Activated T-cell treated with anti-CD3 and anti-CD28 coated beads for 1 hour (primary cell): ENCODE measurements around the gene KCNQ5.

Source experiments
- DNase-seq: peaks from one replicate; pipeline ENCODE4 v3.0.0-alpha.2; 2020; ENCODE audit warnings: low read depth

KCNQ5 gene

GRCh38 chr6:73129653-73130443 is 508.0 kb downstream of the KCNQ5 start:
- DNase-seq, result peak; percentile 77

GRCh38 chr6:73131706-73132105 is 509.8 kb downstream of the KCNQ5 start:
- DNase-seq, result no peak

- DNase-seq, result no peak
These were observed 512.7 kb downstream of the KCNQ5 start for GRCh38 chr6:73134588-73134987.

GRCh38 chr6:73139681-73140383 is 518.0 kb downstream of the KCNQ5 start:
- no peak for DNase-seq

GRCh38 chr6:73143551-73143950 is 521.7 kb downstream of the KCNQ5 start:
- DNase-seq, result no peak

GRCh38 chr6:73144516-73144915 is 522.7 kb downstream of the KCNQ5 start:
- no peak for DNase-seq

GRCh38 chr6:73145690-73146089 is 523.8 kb downstream of the KCNQ5 start:
- no peak for DNase-seq

- no peak for DNase-seq
These were observed 529.9 kb downstream of the KCNQ5 start for GRCh38 chr6:73151732-73152131.

- DNase-seq, result no peak
These were observed 530.7 kb downstream of the KCNQ5 start for GRCh38 chr6:73152556-73152955.

- DNase-seq, result no peak
These were observed 531.3 kb downstream of the KCNQ5 start for GRCh38 chr6:73152966-73153757.

GRCh38 chr6:73156793-73157767 is 535.2 kb downstream of the KCNQ5 start:
- no peak for DNase-seq

- no peak for DNase-seq
These were observed 536.0 kb downstream of the KCNQ5 start for GRCh38 chr6:73157870-73158269.

- no peak for DNase-seq
These were observed 547.2 kb downstream of the KCNQ5 start for GRCh38 chr6:73169111-73169510.

- no peak for DNase-seq
These were observed 547.8 kb downstream of the KCNQ5 start for GRCh38 chr6:73169633-73170032.

GRCh38 chr6:73174646-73175045 is 552.8 kb downstream of the KCNQ5 start:
- no peak for DNase-seq

GRCh38 chr6:73176057-73176456 is 554.2 kb downstream of the KCNQ5 start:
- DNase-seq, result no peak

GRCh38 chr6:73177221-73177944 is 555.5 kb downstream of the KCNQ5 start:
- DNase-seq, result no peak

- no peak for DNase-seq
These were observed 558.3 kb downstream of the KCNQ5 start for GRCh38 chr6:73180076-73180738.

GRCh38 chr6:73180763-73181619 is 559.1 kb downstream of the KCNQ5 start:
- DNase-seq, result no peak
